Measurements from ENCODE around the gene LXN.
A peak's percentile ranks its signal among the peaks of the same experiment; 100 is the strongest.

The LXN gene

GRCh38 chr3:158672215-158673176 lies at the start of gene LXN:
Gene LXN, minus strand, starts transcription at chr3:158672648. Its CDS starts 170 bp downstream, at chr3:158672478.
- peak within 1 kb of the TSS; percentile 80 for H3K27ac ChIP-seq
- TF ChIP-seq CTCF (conservative IDR thresholded peaks at IDR 0.05) = peak; percentile 77

- H3K27ac ChIP-seq = peak overlapping the region; percentile 100
Measured at GRCh38 chr3:158722108-158722507, 49.7 kb upstream of the LXN start.

GRCh38 chr3:158718490-158719170 lies 46.2 kb upstream of the LXN start:
- TF ChIP-seq CTCF (conservative IDR thresholded peaks at IDR 0.05) = no peak
- H3K27ac ChIP-seq = no peak overlapping the region

More at GRCh38 chr3:158722108-158722507, 49.7 kb upstream of the LXN start:
- no peak for TF ChIP-seq CTCF (conservative IDR thresholded peaks at IDR 0.05)

GRCh38 chr3:158717576-158717975 lies 45.1 kb upstream of the LXN start:
- no peak for TF ChIP-seq CTCF (conservative IDR thresholded peaks at IDR 0.05)
- no peak overlapping the region for H3K27ac ChIP-seq

GRCh38 chr3:158713094-158713499 lies 40.6 kb upstream of the LXN start:
- no peak overlapping the region for H3K27ac ChIP-seq
- no peak for TF ChIP-seq CTCF (conservative IDR thresholded peaks at IDR 0.05)

GRCh38 chr3:158712443-158712842 lies 40.0 kb upstream of the LXN start:
- no peak for TF ChIP-seq CTCF (conservative IDR thresholded peaks at IDR 0.05)
- H3K27ac ChIP-seq = no peak overlapping the region

- no peak overlapping the region for H3K27ac ChIP-seq
- TF ChIP-seq CTCF (conservative IDR thresholded peaks at IDR 0.05) = no peak
Measured at GRCh38 chr3:158711886-158712285, 39.4 kb upstream of the LXN start.

All from VCaP (cell line).